Kidney capillary endothelial cell (primary cell): Measurements from ENCODE around the gene COMMD1.
A peak's percentile ranks its signal among the peaks of the same experiment; 100 is the strongest.
"Not testable (repeated sequence)": the region's sequence is repeated elsewhere in the genome, so short reads cannot be mapped to it uniquely, and the experiment has no call there.

Experiments used
- DNase-seq: peaks from one replicate; pipeline ENCODE4 v3.0.0-alpha.2; 2018; ENCODE audit warnings: low spot score

COMMD1 gene

GRCh38 chr2:62074233-62074632 is 168.8 kb downstream of the COMMD1 start:
- no peak for DNase-seq

DNA sequence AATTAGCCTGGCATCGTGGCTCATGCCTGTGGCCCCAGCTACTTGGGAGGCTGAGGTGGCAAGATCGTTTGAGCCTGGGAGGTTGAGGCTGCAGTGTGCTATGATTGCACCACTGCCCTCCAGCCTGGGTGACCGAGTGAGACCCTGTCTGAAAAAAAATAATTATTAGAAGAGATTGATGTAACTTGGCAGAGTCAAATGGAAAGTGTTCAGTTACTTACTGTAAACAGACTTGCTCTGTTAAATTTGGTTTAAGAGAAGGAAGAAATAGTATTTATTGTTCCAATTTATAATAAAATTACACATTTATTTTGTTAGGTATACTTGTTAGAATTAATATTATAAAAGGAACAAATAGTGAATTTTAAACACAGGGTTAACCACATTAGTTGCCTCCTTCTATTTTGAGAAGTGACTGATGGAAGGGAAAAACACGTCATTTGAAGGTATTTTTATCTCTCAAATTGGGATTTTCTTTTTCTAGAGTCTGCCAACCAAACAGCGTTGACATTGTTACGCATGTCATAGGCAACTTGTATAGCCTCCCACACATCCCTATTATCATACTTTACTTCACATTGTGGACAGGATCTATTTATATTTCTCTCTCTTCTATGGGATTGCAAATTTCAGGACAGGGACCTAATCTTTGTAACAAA is 171.6 kb downstream of the COMMD1 start:
- no peak for DNase-seq

GRCh38 chr2:62084801-62085200 is 179.3 kb downstream of the COMMD1 start:
- no peak for DNase-seq

- DNase-seq, result no peak
These were observed 184.2 kb downstream of the COMMD1 start for GRCh38 chr2:62089658-62090057.

DNA sequence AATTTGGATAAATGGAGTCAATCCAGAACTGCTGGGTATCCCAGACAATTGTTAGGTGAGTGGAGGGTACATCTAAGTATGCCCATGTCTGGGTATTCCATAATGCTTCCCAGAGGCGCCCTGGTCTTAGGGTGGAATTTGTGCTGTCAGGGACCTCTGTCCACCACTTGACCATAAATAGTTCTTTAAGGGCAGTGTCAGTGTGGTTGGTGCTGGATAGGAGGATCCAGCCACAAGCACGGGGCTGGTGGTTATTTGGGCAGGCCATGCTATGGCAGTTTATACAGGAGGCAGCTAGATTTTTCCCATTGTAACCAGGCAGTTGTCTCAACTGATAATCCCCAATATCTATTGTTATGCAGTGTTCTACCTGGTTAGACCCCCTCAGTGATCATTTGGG is 186.0 kb downstream of the COMMD1 start:
- DNase-seq, result no peak

- no peak for DNase-seq
These were observed 193.6 kb downstream of the COMMD1 start for GRCh38 chr2:62099050-62099449.

- no peak for DNase-seq
These were observed 194.2 kb downstream of the COMMD1 start for GRCh38 chr2:62099523-62100175.

DNA sequence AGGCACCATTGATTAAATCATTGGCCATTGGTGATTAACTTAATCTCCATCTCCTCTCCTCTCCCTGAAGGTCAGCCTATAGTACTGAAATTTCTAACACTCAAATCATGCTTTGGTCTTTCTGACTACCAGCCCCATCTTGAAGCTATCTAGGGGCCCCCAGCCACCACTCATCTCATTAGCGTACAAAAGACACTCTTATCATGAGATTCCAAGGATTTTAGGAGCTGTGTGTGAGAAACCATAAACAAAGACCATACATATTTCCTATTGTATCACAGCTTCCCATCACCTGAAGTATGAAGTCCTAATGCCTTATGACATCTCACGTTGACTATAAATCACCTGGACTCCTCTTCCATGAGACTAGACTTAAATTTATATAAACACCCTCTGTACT is 196.4 kb downstream of the COMMD1 start:
- DNase-seq, result no peak

- no peak for DNase-seq
These were observed 197.0 kb downstream of the COMMD1 start for GRCh38 chr2:62102402-62102920.

- no peak for DNase-seq
These were observed 204.1 kb downstream of the COMMD1 start for GRCh38 chr2:62109554-62109953.

GRCh38 chr2:62110415-62111025 is 205.0 kb downstream of the COMMD1 start:
- no peak for DNase-seq

DNA sequence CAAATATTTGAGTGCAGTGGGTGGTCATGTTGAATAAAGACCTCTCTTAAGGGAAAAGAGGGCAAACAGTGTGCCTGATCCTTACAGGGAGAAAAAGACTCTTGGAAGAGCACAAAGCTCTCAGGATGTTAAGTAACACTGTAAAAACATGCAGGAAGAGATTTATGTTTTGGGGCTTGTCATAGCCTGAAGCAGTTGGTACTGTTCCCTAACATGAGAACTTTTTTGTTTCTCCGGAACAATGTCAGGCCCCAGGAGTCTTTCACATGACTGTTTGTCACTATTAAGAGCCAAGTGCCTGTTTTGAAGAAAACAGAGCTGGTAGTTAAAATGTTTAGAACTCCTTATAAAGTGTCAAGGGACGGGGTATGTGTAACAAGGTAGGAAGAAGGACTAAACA is 206.7 kb downstream of the COMMD1 start:
- no peak for DNase-seq

DNA sequence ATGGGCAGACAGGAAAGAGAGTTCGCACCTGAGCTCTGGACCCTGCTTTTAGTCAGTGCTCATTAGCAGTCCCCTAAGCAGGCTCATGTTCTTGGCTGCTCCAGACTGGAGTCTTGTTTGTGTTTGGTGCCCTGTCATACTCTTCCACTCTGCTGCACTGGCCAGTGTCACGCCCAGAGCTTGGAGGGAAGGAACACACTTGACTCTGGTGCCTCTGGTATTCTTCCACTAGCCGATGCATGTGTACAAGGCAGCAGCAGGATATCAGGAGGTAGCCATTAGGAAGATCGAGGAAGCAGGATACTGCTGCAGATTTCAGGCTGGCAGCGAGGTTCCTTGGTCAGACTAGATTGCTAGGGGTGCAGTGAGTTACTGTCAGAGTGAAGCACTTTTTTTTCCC is 209.1 kb downstream of the COMMD1 start:
- DNase-seq, result no peak

DNA sequence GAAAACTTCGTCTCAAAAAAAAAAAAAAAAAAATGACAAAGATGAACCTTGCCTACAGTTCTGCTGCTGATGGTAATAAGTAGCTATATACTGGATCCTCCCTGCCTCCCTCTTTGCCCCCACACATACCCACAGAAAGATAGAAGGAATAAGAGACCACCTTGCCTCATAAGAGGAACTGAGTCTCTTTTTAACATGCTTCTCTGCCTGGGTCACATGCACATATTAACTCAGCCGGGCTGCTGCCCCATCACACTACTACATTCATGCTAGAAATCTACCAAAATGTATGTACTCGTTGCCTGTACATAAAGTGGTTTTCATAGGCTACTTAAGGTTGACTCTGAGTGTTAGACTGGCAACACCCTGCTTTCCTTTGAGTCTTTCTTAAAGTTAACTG is 211.5 kb downstream of the COMMD1 start:
- DNase-seq, result no peak

DNA sequence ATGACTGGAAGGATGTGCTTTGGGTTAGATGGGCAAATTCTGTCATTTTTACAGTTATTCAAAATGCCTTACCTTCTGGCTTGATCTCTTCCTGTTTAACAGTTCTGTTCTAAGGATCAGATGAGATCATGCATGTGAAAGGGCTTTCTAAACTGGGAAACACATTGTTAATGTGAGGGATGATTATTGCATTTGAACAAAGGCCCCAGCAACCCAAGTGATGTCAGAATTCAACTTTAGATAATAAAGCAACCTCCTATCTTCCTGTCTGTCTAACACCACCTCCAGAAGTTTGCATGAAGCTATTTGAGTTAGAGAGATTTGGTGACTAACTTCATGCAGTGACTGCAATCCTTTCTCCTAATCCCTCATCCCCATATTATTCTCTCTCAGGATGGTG is 212.7 kb downstream of the COMMD1 start:
- peak; percentile 74 for DNase-seq

DNA sequence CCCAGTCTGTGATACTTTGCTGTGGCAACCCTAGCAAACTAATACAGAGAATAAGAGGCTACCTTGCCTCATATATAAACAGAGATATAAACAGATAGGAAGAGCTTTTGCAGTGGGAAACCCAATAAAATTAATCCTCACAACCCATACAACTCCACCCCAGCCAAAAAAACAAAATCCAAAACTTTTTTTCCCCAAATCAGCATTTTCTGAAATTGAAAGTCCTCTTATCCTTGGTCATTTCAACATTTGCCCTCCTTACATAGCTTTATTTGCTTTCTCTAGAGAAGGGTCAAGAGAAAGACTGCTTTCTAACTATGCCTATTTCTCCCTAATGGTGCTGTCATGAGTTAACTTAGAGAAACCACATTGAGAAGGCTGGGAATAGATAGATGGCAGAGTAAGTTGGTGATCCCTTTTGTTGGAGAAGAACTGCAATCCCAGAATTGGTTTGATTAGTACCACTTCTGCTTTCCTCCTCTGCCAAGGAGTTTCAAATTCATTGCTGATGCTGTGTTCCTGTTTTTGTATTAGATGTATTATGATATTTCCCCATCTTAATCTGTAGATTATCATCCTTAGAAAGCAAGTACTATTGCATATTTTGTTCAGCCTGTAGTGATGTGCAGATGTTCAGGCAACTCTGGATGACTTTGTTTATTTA is 214.0 kb downstream of the COMMD1 start:
- DNase-seq, result no peak

DNA sequence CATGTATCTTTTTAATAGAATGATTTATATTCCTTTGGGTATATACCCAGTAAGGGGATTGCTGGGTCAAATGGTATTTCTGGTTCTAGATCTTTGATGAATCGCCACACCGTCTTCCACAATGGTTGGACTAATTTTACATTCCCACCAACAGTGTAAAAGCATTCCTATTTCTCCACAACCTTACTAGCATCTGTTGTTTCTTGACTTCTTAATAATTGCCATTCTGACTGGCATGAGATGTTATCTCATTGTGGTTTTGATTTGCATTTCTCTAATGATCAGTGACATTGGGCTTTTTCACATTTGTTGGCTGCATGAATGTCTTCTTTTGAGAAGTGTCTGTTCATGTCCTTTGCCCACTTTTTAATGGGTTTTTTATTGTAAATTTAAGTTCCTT is 220.8 kb downstream of the COMMD1 start:
- not testable (repeated sequence) for DNase-seq

GRCh38 chr2:62133320-62133823 is 227.9 kb downstream of the COMMD1 start:
- DNase-seq, result no peak

DNA sequence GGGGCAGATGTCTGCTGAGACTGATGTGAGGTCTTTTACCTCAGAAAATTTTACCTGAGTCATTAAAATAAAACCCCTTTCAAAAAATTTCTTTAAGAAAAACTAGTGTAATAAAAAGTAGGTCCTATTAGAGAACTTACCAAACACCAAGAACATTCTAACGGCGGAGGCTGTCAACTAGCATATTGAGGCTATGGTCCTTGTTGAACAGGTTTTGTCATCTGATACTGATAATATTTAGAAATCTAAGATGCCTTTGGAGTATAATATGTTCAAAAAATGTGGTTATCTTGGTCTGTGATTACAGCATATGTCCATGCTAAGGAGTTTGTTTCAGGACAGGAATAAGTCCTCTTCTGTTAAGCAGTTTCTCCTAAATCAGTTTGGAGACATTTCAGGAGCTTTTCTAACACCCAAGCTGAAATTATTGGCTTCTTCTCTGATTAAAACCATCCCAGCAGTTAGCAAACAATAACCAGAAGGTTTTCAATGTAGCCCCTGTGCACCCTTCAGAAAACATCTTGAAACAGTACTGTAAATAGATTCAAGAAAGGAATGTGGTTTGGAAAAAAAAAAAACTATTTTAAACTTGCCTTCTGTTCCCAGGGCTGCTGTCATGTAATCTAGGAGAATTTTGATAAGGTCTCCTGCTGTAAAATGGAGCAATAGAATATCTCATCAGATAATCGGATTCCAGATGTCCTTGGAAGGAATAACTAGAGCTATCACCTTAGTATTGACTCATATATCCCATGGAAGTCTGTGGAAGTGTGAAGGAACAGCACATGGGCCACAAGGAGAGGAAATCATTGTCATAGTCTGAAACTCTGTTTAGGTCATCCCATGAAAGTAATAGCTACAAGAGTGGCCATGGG is 231.7 kb downstream of the COMMD1 start:
- no peak for DNase-seq

DNA sequence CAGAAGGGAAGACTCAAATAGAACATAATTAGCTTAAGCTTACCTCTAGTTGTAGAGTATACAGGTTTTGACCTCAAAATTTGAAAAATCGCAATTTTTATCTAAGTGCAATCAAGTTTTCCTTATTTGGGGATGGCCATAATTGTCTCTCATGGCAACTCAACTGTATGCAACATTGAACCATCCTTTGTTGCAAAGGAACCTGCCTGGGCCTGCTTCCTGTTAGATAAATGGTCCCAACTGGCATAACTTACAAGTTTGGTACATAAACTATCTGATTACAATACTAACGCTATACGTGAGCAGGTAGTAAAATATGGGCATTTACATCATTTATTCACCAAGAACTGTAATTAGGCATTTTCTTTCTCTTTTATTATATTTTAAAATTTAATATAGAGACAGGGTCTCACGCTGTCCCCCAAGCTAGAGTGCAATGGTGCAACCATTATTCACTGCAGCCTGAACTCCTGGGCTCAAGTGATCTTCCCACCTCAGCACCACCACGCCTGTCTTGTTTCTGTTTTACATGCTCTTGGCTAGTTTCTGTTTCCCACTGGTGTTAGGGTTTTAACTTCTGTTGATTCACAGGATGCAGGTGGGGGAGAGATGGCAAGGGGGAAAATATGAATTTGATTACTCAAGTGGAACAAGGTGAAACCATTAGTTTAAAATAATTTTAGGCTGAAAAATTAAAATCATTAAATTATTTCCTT is 235.1 kb downstream of the COMMD1 start:
- DNase-seq, result no peak

DNA sequence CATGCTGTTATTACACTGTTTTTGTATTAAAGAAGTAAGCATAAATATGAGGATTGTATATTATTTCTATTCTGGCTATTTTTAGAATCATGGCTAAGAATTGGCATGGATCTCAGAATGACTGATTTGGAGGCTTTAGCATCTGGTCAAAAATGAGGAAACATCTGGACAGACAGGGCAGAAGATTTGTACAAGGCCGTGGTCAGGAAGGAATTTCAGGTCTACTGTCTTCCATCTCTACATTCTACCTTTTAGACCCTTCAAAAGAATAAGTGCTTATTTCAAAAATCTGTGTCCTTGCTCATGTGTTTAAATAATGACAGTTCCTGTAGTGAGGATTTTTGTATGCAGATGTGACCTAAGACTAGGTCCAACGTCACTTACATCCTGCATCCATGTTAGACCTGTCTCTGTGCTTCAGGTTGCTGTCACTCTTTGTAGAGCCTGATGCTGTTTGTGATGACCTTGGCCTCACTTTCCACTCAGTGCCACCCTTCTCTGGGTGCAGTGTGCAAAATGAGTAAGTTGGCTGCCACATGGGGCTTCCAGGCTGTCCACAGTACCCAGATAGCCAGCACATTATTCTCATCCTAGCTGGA is 235.8 kb downstream of the COMMD1 start:
- no peak for DNase-seq
